Middle frontal gyrus (tissue), 1 donor: ENCODE data around the gene TARBP2.
A peak's percentile ranks its signal among the peaks of the same experiment; 100 is the strongest.

ENCODE experiments used
- DNase-seq: peaks from one replicate; pipeline ENCODE4 v3.0.0-alpha.2; 2015; ENCODE audit warnings: low spot score; ENCODE audit errors: extremely low spot score

TARBP2 gene

DNA sequence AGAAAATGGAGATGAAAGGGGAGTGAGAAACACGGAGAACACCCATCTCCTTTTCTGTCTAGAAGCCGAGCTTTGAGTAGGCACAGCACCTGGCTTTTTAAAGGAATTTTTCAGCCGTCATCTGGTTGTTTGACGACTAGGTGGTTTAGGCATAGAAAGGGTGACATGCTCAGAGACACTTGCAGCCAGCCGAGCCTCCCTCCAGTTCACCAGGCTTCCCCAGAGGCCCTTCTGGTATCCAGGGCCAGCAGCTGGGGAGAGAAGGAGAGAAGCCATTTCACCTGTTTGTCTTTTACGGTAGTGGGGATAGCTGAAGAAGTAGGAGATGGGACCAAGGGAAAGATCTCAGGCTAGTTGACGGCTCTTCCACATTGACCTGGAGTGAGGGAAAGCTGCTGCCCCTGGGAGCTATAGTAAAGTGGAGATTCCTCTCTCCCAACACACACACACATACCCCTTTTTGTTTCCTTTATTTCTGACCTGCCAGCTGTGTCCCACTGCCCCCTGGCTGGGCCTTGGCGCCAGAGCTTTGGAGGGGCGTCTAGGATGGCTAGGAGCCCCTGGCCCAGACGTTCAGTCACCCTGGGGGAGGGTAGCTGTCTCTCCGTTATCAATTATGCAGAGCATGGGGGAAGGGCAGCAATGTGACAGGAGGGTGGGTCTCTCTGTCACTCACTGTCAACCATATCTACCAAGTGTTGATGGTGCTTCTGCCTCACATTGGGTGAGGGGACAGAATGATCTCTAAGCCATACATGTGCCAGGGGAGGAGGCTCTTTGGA is 7.3 kb upstream of the TARBP2 start:
- DNase-seq, result no peak

DNA sequence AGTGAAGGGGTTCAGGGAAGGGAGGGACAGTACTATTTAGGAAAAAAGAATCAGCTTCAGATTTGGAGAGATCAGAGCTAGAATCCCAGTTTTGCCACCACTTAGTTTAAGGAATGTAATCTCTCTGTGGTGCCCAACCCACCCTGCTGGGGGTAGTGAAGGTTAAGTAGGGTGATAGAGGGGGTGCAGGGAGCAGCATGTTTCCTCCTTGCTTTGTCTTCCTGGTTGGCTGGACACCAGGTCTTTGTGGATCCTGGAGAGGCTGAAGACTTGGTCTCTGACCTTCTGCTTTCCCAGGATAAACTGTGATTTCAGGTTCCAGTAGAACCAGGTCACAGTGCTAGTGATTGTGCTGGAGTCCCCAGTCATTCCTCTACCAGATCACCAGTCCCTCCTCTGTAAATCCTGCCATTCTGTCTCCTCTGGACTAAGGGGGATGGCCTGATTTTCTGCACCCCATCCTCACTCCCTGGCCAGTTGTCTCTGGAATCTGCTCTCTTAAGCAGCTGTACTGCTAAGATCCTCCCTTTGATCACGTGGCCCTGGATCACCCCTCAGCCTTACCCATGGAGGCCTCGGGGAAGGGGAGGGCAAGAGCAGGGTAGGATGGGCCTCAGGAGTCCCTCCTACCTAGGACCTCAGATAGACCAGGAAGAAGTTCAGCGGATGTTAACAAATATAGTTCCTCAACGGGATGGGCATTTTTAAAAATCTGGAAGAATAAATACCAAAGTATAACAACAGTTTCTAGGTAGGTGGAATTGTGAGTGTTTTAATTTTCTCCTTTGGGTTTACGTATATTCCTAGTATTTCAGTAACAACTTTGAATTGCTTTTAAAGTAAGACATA is 5.0 kb upstream of the TARBP2 start:
- DNase-seq, result no peak

DNA sequence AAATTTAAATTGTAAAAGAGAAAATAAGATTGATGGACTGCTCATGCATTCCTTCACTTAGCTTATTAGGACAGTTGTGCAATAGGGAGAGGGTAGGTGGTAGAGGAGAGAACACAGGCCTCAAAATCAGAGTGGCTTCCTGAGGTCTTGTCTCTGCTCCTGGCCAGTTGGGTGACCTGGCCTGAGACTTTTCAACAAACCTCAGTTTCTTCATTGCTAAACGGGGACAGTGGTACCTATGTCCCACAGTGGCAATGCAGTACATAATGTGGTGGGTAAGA is 4.4 kb upstream of the TARBP2 start:
- DNase-seq, result no peak

DNA sequence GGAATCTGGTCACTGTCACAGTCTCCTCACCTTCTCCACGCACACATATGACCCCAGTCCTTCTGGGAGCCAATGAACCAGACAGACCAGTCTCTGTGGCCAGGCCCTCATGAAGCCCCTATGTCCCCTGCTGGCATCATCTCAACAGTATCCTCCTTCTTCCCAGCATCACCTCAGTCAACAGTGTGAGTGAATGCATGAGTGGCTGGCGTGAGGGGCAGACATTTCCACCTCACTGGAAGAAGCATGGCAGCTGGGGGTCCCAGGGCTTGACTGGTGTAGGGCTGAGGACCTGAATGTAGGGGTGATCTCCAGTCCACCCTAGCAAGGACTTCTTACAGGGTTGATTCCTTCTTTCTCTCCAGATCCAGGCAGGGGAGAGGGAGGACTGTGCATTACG is 3.6 kb upstream of the TARBP2 start:
- DNase-seq, result no peak

DNA sequence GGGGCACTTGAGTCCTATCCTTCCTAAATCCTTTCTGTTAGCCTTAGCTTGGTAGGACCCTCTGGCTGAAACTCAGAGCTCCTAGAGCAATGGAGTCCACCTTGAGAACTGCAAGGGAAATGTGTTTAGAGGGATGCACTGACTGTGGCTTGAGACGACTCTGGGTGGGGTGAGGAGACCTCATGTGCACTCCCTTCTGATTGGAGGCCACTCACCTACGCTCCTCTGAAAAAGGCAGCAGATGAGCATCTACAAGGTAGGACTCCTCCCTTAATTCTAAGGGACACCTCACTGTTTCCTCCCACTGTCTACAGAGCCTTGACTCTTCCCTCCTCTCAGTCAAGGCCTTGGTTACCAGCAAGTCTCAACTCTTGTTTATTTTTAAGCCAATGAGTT is 2.9 kb upstream of the TARBP2 start:
- DNase-seq, result no peak

DNA sequence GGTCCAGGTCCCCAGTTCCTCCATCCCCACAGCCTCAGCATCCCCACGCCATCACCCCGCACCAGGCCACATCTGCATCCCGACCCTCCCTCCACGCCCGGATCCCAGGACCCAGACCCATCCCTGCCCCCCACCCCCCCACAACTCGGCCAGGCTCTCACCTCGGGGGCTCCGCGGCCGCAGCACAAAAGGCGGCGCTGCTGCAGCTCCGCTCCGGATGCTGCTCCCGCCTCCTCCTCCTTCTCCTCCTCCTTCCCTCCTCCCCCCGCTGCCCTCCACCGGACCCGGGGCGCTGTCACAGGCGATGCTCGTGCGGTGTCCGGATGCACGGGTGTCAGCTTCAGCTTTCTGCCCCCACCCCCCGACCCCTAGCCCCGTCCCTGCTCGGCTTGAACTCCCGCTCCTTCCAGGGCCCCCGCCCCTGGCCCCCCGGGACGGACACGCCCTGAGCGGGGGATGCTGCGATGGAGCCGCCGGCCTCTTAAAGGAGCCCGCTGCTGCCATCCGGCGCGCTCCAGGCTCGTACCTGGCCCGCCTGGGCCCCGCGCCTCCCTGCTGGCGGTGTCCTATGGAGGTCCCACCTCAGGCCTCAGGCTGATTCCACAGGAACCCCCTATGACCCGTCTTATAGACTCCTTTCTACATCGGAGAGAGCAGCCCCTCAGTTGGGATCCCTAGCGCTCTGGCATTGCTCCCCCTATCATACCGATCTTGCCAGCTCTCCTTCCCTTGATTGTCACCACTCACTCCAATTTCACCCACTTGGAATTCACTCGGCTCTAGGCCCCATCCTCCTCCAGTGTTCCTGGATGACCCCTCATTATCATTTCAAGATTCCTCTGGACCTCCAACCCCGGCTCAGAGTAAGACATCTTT is 1.6 kb upstream of the TARBP2 start, which contains the start of gene MAP3K12:
MAP3K12 (minus strand) TSS at position 193 of the 876 bp plus-strand sequence. CDS start 12,067 bp downstream, outside the sequence.
- no peak for DNase-seq

DNA sequence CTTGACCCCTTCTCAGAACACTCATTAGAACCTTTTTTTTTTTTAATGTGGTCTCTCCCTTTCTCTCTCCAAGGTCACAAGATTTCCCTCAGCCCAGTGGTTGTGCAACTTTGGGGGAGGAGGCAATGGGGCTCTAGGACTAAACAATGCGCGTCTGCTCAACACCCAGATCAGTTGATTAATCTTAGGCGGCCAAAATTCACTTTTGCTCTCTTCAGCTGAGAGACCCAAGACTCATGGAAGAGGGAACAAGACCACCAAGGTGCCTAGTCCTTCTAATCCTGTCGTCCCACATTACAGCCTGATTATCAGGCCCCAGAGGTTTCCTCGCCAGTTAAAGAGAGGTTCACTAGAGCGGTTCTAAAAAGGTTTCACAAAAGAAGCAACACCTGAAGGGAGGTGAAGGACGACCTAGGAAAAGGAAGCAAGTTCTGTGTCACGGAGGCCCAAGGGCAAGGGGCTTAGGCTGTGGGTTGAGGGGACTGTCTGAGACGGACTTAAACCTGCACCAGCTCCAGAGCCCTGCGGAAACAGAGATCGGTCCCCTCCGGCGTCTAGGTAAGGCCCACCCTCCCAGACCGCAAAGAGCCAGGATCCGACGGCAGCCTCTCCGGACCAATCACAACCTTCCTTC is 824 bp upstream of the TARBP2 start:
- DNase-seq, result no peak

DNA sequence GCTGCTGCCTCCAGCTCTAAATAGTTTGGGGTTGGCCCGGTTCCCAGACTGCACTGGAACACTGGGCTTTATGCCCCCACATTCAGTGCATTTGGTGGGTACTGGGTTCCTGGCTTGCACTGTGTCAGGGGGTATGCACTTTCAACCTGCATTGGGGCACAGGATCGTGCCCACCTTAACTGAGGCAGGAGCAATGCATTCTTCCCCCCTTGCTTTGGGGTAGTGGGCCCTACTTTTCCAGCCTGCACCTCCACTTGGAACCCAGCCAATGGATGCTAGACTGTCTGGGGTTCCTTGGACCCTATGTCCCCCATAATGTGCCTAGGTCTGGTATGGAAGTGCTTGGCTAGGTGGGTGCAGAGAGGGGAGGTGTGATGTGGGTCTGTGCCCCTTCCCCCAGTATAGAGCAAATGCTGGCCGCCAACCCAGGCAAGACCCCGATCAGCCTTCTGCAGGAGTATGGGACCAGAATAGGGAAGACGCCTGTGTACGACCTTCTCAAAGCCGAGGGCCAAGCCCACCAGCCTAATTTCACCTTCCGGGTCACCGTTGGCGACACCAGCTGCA is 615 bp downstream of the TARBP2 start:
- DNase-seq, result no peak

DNA sequence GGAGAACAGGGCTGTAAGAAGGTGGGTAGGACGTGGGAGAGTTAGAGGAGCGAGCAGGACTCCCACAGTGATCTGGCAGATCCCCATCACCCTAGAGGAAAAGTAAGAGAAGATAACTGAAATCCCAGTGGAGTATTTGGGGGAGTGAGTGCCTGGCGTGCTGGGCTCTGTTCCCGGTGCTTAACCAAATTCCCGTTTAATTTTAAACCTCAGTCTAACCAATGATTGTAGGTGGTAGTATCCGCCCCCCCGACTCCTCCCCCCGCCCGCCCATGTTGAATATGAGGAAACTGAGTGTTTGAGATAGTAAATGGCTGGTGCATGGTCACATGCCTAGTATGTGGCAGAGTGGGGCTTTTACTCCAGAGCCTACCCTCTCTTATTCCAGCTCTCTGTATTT is 1.2 kb downstream of the TARBP2 start:
- no peak for DNase-seq

DNA sequence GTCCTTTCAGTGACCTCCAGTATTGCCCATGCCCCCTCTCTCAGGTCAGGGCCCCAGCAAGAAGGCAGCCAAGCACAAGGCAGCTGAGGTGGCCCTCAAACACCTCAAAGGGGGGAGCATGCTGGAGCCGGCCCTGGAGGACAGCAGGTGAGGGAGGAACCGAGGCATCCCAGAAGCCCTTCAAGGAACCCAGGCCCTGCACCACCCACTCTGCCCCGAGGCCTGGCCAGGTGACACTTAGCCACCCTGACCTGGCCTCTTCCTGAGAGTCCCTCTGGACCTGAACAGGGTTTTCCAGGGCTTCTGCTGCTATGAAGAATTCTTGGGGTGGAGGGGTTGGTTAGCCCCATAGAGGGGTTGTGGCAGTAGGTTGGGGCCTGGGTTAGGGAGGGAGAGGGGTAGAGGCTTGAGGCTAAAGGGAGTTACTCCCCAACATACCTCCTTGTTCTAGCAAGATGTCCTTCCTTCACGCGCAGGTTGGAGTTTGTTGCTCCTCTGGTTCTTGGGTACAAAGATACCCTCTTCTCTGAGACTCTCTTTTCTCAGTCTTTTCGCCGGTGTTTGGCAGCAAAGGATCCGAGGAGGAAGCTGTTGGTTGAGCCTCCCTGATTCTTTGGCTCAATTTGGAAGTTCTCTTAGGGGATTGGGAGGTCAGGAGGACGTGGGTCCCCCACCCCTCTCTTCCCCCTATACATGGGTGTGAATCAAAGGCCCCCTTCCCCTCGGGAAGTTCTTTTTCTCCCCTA is 2.1 kb downstream of the TARBP2 start:
- no peak for DNase-seq

DNA sequence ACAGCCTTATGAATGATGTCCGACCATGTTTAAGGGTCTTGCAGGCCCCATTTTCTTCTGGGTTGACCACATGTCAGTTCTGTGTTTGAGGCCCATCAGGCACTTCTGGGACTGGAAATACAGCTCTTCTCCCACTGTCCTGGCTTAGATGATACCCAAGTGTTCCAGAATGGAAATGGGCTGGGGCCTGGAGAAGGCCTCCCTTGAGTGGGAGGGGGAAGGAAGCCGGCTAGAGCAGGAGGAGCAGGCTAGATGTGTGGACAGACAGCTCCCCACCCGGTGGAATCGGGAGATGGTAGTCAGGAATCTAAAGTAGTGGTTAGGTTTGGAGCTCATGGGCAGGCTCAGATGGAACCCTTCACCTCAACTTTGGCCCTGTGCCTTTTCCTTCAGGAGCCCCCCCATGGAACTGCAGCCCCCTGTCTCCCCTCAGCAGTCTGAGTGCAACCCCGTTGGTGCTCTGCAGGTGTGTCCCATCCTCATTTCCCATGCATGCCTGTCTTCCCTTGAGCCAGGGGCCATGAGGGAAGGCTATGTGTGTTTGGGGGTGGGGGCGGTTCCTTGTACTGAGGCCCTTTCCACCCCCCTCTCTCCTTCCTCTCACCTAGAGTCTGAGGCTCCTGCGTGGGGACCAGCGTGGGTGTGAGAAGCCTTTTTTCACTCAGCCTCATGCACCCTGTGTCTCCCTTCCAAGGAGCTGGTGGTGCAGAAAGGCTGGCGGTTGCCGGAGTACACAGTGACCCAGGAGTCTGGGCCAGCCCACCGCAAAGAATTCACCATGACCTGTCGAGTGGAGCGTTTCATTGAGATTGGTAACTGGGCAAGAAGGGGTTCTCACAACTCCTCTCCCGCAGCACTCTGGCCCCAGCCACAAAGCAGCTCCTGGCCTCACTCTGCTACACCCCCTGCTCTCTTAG is 3.2 kb downstream of the TARBP2 start:
- DNase-seq, result no peak

DNA sequence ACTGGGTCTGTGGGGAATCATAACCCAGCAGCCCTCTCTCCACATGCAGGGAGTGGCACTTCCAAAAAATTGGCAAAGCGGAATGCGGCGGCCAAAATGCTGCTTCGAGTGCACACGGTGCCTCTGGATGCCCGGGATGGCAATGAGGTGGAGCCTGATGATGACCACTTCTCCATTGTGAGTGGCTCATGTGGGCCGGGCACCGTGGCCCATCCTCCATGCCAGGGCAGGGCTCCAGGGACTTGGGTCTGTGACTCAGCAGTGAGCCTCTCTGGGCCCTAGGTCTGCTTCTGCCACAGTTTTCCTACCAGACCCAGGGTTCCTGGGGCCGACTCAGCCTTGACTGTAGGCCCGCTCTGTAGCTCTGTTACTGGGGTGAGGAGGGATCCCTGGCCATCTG is 4.0 kb downstream of the TARBP2 start:
- DNase-seq, result no peak

DNA sequence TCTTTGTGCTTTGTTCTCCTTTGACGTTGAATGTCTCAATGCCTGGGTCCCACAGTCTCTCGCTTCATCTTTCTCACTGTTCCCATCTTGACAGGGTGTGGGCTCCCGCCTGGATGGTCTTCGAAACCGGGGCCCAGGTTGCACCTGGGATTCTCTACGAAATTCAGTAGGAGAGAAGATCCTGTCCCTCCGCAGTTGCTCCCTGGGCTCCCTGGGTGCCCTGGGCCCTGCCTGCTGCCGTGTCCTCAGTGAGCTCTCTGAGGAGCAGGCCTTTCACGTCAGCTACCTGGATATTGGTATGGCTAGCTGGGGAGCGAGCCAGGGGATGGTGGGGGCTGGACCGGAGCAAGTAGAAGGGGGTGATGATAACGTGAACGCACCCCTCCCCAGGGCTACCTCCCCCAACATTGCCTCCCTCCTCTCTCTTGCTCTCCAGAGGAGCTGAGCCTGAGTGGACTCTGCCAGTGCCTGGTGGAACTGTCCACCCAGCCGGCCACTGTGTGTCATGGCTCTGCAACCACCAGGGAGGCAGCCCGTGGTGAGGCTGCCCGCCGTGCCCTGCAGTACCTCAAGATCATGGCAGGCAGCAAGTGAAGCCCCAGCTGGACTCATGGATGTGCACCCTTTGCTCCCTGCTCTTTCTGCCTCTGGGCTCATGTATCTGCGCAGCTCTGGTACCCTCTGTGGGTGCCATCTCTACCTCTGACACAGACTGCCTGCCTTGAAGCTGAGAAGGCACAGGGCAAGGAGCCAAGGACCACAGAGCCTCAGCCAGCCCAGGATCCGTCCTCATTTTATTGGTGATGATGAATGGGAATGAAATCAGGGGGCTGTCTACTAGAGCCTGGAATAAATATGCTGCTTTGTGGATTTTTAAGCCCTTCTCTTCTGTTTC is 4.7 kb downstream of the TARBP2 start:
- no peak for DNase-seq

DNA sequence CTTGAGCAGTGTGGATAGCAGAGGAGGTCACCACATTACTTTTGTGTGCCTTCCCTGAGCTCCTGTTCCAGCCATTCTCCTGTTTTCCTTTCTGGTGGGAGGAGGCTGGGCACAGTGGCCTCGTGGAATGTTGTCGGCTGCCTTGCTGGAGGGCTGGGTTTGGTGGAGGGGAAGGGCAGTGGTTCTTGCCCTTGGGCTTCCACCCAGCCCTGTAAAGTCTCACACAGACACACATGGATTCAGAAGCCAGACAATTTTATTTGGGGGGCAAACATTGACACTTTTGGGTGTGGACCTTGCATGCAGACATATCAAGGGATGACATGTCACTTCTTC is 5.3 kb downstream of the TARBP2 start:
- DNase-seq, result no peak

DNA sequence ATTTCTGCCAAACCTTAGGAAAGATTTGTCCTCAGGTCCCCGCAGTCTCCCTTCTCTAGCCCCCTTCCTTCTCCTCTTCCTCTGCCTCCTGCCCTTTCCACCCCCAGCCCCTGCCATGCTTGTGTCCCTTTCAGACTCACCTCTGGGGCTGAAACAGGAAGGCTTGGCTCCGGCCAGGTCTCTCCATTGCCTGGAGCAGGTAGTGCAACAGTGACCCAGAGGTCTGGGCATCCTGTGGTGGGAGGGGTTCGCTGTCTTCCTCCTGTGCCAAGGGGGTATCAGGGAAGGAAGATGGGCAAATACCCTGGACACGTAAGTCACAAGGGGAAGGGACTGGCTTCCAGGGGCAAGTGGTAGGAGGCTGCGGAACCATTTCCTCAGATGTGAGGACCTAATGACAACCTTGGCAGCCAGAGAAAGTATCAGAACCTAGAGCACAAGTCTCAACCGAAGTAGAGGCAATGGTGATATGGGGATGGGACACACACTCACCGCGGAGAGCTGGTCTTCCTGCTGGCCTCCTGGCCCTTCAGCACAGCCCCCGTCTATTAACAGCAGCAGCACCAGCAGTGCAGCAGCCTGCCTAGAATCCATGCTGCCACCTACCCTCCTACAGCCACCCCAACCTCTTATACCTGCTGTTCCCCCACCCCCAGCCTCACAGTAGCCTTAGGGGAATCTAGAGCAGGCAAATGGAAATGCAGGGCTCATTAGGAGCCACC is 6.0 kb downstream of the TARBP2 start, which contains the start of gene NPFF:
NPFF (minus strand) TSS at position 604 of the 722 bp plus-strand sequence; CDS start at position 594, 10 bp downstream.
- DNase-seq, result no peak

DNA sequence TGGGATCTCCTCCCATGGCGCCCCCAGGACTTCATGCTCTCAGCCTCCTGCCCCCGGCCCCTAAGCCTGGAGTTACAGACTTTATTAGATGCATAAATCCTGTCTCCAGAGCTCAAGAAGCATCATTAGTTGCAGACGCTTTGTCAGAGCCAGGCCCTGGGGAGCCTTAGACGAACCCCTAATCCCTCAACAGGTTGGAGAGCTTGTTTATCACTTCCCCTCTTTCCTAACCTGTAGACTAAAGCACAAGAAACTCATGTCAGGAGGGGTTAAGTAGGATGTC is 6.5 kb downstream of the TARBP2 start:
- DNase-seq, result no peak

DNA sequence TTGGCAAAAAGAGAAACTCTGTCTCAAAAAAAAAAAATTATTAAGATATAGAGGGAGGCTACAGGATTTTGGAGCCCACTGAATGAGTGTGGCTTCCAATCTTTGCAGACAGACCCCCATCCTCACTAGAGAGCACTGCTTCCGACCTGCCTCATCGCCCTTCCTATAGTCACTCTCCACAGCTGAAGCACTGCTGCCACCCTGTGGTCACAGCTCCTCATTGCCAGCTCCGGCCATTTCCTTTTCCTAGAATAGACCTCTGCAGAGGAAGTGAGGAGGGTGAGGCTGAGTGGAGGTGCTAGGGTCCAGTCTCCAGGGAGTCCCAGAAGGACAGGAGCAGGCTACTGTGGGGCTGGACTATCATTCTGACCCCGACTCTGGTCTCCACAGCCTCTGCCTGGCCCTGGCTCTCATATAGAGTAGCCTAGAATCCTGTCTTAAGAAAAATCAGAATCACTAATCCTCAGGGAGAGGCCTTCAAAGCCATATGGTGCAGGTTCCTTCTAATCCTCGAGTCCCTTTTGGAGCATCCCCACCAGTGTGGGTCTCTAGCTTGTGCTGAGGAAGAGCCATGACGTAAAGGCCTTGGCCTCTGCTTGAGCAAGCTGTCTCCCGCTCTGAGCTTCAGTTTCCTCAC is 7.6 kb downstream of the TARBP2 start:
- DNase-seq, result peak; percentile 75
